Measurements from ENCODE around the gene ZNF311.
"Not testable (repeated sequence)": the region's sequence is repeated elsewhere in the genome, so short reads cannot be mapped to it uniquely, and the experiment has no call there.

The ZNF311 gene

GRCh38 chr6:28953039-28953584 lies 52.0 kb downstream of the ZNF311 start:
- peak; percentile 80 for DNase-seq

GRCh38 chr6:28949656-28950195 lies 55.4 kb downstream of the ZNF311 start:
- DNase-seq: not testable (repeated sequence)

- DNase-seq: no peak
Observed at GRCh38 chr6:28948782-28949486, 56.2 kb downstream of the ZNF311 start.

GRCh38 chr6:28947831-28948270 lies 57.3 kb downstream of the ZNF311 start:
- no peak for DNase-seq

- no peak for DNase-seq
Observed at GRCh38 chr6:28947067-28947765, 57.9 kb downstream of the ZNF311 start.

- DNase-seq: no peak
Observed at GRCh38 chr6:28945349-28945748, 59.8 kb downstream of the ZNF311 start.
